Activated CD4-positive, alpha-beta T cell treated with anti-CD3 and anti-CD28 coated beads, Interleukin-2, amount 10 ng/mL, durations not matched to agents 7 days and 5 days (primary cell): ENCODE measurements around the gene PGBD5. TPM values are rescaled to one million over a fixed set of nuclear protein-coding genes. Genes with fewer than 3 reads are reported as not detected.

Experiments
- CTCF ChIA-PET: fragments of 350-600 bp; sonication (Branson Sonifier 250); formaldehyde crosslinking; loops from one replicate; lab custom pipeline; 2021; ENCODE audit warnings: antibody characterized with exemption; lab: Charles Lee
- POLR2A ChIA-PET: fragments of 350-600 bp; sonication (Branson Sonifier 250); formaldehyde crosslinking; loops from one replicate; lab custom pipeline; 2021; ENCODE audit warnings: antibody characterized with exemption; lab: Charles Lee
- DNase-seq: peaks from one replicate; pipeline ENCODE4 v3.0.0-alpha.2; 2020
- H3K27ac Mint-ChIP-seq: one replicate; pipeline ENCODE4 v1.8.0; 2021; ENCODE audit warnings: mild to moderate bottlenecking, moderate library complexity, mixed read lengths
- H3K27me3 Mint-ChIP-seq: one replicate; pipeline ENCODE4 v1.8.0; 2021; ENCODE audit warnings: mixed read lengths
- H3K36me3 Mint-ChIP-seq: one replicate; pipeline ENCODE4 v1.8.0; 2021; ENCODE audit warnings: low read depth, mixed read lengths
- H3K4me1 Mint-ChIP-seq: one replicate; pipeline ENCODE4 v1.8.0; 2021; ENCODE audit warnings: mixed read lengths
- H3K4me3 Mint-ChIP-seq: one replicate; pipeline ENCODE4 v1.8.0; 2021; ENCODE audit warnings: mild to moderate bottlenecking, moderate library complexity, mixed read lengths
- H3K9me3 Mint-ChIP-seq: one replicate; pipeline ENCODE4 v1.8.0; 2021; ENCODE audit warnings: mixed read lengths
- total RNA-seq, 2 experiments: library from RNA; stranded (reverse); gene quantifications; one replicate each; pipeline ENCODE4 v1.2.3, GENCODE V29; 2021

The PGBD5 gene
- total RNA-seq, 2 experiments from 2014 or later = not detected

DNA sequence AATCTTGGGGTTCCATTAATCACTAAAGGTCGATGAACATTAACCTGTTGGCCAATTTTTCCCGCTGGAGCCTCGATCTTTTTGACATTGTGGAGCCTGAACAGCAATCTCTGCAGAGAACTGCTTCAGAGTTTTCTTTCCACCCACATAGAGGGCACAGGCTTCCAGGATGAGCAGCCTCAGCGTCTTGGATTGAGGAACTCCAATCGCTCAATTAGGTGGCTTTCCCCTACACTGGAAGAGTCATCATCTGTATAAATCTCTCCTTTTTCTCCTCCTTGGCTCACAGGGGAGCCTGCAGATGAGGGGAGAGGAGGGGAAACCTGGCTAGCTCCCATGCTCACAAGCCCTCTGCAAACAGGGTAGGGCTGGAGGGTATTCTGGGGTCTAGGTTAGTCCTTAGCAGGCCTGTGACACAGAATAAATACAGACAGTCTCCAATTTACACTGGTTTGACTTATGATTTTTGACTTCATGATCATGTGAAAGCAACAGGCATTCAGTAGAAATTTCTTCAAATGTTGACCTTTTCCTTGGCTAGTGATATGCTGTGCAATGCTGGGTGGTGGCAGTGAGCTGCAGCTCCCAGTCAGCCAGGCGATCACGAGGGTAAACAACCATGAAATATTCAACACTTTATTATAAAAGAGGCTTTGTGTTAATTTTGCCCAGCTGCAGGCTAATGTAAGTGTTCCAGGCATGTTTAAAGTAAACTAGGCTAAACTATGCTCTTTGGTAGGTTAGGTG, 80.8 kb downstream of the PGBD5 start:
- ChIA-PET POLR2A (no interaction called here), CTCF (no interaction called here)
- no peaks in the 10 kb centered on the region for H3K4me1 Mint-ChIP-seq
- no peak overlapping the region for H3K27ac Mint-ChIP-seq
- H3K4me3 Mint-ChIP-seq = no peak overlapping the region
- DNase-seq = no peak
- no peaks in the 10 kb centered on the region for H3K36me3 Mint-ChIP-seq
- H3K27me3 Mint-ChIP-seq = peaks cover 5% of the 10 kb centered on the region
- H3K9me3 Mint-ChIP-seq = no peaks in the 10 kb centered on the region

DNA sequence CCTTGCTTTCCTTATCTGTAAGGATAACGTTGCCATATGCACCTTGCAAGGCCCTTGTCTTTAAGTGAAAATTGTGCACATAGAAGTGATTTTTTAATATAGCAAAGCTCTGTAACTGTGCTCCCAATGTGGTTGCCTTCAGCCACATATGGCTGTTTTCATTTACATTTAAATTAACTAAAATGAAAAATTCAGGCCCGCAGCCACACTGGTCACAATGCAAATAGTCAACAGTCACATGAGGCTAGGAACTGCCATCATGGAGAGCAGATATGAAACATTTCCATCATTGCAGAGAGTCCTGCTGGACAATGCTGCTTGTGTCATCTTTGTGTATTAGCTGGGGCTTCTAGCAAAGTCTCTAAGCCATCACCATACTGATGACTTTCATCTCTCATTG, 83.4 kb downstream of the PGBD5 start:
- POLR2A ChIA-PET = no interaction called here
- H3K9me3 Mint-ChIP-seq = no peaks in the 10 kb centered on the region
- CTCF ChIA-PET = interaction anchor here (1.0 kb wide), 1 partner anchor 11 kb away, joined by 3 read pairs; no protein-coding TSS in a partner anchor
- peaks cover 9% of the 10 kb centered on the region for H3K27me3 Mint-ChIP-seq
- H3K27ac Mint-ChIP-seq = no peak overlapping the region
- H3K4me1 Mint-ChIP-seq = no peaks in the 10 kb centered on the region
- no peak for DNase-seq
- H3K4me3 Mint-ChIP-seq = no peak overlapping the region
- H3K36me3 Mint-ChIP-seq = no peaks in the 10 kb centered on the region

DNA sequence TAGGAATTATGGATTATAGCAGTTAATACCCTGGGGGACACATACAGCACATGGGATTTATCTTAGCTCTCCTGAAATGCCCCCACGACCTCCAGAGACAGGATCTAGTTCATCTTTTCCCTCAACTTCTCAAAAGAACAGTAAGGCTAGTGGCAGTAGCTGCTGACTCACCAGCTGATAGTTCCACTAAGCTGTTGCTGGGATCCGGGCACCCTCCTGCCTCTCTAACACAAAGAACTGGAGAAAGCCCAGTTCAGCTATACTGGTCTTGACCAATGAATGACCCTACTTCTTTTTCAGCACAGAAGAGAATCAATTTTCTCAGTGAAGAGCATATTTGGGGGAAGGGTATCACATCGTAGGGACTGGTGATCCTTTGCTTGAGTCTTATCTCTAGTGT, 84.1 kb downstream of the PGBD5 start:
- H3K36me3 Mint-ChIP-seq = no peaks in the 10 kb centered on the region
- no peak overlapping the region for H3K4me3 Mint-ChIP-seq
- ChIA-PET POLR2A (no interaction called here), CTCF (no interaction called here)
- H3K4me1 Mint-ChIP-seq = no peaks in the 10 kb centered on the region
- no peak overlapping the region for H3K27ac Mint-ChIP-seq
- H3K27me3 Mint-ChIP-seq = peaks cover 9% of the 10 kb centered on the region
- no peak for DNase-seq
- H3K9me3 Mint-ChIP-seq = no peaks in the 10 kb centered on the region

DNA sequence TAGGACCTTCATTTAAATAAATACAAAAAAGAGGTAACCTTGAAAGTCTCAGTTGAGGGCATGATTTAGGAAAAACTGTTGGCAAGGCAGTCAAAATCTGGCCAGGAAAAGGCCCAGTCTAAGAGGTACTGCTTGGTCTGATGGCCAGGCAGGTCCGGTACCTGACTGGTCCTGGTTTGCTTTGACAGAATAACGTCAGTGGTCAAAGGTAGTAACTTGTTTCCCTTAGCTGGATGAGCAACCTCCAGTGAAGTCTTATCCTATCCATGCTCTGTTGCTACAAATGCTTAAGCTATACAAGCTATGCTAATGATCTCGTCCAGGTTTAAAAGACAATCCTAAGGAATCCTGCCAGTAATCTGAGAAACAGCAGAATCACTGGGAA, 85.0 kb downstream of the PGBD5 start:
- ChIA-PET POLR2A (no interaction called here), CTCF (no interaction called here)
- Mint-ChIP-seq H3K27me3 (peaks cover 9% of the 10 kb centered on the region), H3K27ac (no peak overlapping the region), H3K9me3 (no peaks in the 10 kb centered on the region), H3K36me3 (no peaks in the 10 kb centered on the region), H3K4me1 (no peaks in the 10 kb centered on the region), H3K4me3 (no peak overlapping the region)
- DNase-seq = no peak

DNA sequence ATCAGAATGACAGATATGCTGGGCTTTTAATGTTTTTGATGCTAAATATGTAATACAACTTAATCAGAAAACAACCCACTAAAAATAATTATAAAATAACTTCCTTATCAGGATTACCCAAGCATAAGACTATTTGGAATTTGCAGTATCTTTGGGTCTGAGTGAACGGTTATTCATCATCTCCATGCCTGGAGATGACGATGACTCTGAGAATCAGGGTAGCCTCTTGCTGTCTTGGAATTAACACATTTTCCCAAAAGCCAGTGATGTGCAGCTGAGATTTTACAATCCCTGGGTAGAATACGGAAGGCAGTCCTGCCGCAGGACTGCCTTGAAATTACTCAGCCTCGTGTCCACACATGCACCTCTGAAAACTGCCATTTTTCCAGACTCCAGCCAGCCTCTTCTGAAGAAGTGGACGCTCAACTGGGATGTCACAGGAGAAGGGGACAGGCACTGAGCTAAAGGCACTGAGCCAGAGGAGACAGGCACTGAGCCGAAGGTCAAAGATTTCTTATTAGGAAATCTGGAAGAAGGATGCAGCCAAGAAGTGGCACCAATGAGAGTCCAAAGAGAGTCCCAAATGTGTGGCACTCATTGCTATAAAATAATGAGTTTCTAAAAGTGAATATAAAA, 85.5 kb downstream of the PGBD5 start:
- no peak overlapping the region for H3K4me3 Mint-ChIP-seq
- H3K27ac Mint-ChIP-seq = no peak overlapping the region
- H3K9me3 Mint-ChIP-seq = no peaks in the 10 kb centered on the region
- no peaks in the 10 kb centered on the region for H3K4me1 Mint-ChIP-seq
- H3K27me3 Mint-ChIP-seq = peaks cover 10% of the 10 kb centered on the region
- H3K36me3 Mint-ChIP-seq = no peaks in the 10 kb centered on the region
- no peak for DNase-seq
- CTCF ChIA-PET = no interaction called here
- POLR2A ChIA-PET = no interaction called here

DNA sequence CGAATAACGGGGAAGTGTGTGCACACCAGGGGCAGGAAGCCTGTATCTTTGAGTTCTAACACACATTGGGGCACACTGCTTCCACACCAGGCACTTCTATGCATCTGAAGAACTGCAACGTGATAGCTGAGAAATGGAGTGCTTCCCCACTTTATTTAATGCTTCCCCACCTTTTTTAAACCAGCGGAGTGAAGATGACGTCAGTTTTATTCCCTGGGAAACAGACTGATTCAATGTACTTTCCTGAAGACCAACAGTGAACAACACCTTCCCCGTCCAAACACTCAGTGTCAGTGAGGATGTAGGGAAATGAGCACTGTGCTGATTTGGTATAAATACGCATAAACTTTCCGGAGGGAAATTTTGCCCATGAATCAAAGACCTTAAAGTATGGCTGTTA, 87.1 kb downstream of the PGBD5 start:
- DNase-seq = no peak
- POLR2A ChIA-PET = no interaction called here
- Mint-ChIP-seq H3K4me1 (no peaks in the 10 kb centered on the region), H3K9me3 (no peaks in the 10 kb centered on the region), H3K36me3 (no peaks in the 10 kb centered on the region), H3K4me3 (no peak overlapping the region), H3K27me3 (peaks cover 13% of the 10 kb centered on the region), H3K27ac (no peak overlapping the region)
- CTCF ChIA-PET = no interaction called here

DNA sequence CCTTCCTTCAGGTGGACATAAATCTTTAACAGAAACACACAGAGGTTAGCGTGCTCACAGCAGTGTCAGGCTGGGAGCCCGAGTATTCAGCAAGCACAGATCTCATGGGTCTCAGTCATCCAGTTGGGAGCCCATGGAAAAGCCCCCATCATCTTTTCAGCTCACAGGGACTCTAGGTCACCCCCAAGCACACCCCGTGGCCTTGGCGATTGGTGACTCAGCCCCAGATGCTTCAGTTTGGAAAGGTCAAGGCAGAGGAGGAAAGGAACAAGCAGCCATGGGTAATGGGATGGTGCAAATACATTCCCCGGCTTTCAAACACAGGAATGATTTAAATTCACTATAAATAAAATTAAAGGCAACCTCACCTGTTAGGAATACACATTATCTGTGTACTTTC, 88.9 kb downstream of the PGBD5 start:
- H3K27ac Mint-ChIP-seq = no peak overlapping the region
- H3K27me3 Mint-ChIP-seq = peaks cover 11% of the 10 kb centered on the region
- H3K4me3 Mint-ChIP-seq = no peak overlapping the region
- no peaks in the 10 kb centered on the region for H3K4me1 Mint-ChIP-seq
- ChIA-PET CTCF (no interaction called here), POLR2A (no interaction called here)
- no peaks in the 10 kb centered on the region for H3K9me3 Mint-ChIP-seq
- no peak for DNase-seq
- H3K36me3 Mint-ChIP-seq = no peaks in the 10 kb centered on the region

DNA sequence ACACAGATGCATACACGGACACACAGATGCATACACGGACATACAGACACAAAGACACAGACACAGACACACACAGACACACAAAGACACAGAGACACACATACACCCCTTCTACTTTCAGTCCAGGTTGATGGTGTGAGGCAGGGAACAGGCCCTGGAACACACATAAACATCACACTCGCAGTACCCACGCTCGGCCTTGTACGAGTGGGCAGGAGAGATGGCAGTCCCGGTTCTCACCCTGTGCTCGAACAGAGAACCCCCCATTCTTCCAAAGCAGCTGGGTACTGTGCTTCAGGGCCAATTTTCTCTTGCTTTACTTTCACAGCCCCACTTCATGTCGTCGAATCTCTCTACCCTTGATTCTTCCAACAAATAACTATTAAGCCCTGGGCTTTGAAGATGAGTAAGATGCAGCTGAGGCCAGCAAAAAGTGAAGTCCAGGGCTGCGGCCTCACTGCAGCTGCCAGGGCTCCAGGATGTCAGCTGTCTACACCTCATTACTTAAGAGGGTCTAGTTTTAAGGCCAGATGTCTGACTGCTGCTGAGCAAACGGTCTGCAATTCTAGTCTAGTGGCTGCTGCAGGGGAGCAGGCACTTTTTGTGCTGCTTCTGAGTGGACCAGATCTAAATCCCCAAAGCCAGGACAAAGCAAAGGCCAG, 90.1 kb downstream of the PGBD5 start:
- no peak overlapping the region for H3K27ac Mint-ChIP-seq
- ChIA-PET POLR2A (no interaction called here), CTCF (no interaction called here)
- DNase-seq = no peak
- no peaks in the 10 kb centered on the region for H3K9me3 Mint-ChIP-seq
- H3K4me3 Mint-ChIP-seq = no peak overlapping the region
- no peaks in the 10 kb centered on the region for H3K36me3 Mint-ChIP-seq
- H3K27me3 Mint-ChIP-seq = peaks cover 11% of the 10 kb centered on the region
- H3K4me1 Mint-ChIP-seq = no peaks in the 10 kb centered on the region

DNA sequence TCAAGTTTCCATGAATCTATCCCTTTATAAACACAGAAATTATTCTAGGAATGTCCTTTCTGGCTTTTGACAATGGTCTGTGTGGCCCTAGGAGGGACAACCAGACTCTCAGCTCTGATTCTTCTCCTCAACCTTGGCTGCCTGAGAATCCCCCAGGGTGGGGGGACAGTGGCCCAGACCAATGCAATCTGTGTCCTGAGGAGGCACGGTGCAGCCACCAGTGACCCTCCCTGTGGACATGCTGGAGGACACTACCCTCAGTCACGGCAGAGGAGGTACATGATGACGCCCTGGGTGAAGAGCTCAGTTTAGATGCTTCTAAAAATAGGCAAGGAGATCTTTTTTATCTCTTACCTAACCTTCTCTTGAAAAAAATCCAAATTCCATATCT, 91.7 kb downstream of the PGBD5 start:
- DNase-seq = no peak
- H3K36me3 Mint-ChIP-seq = no peaks in the 10 kb centered on the region
- no peak overlapping the region for H3K4me3 Mint-ChIP-seq
- H3K9me3 Mint-ChIP-seq = no peaks in the 10 kb centered on the region
- no peak overlapping the region for H3K27ac Mint-ChIP-seq
- ChIA-PET POLR2A (no interaction called here), CTCF (no interaction called here)
- peaks cover 5% of the 10 kb centered on the region for H3K27me3 Mint-ChIP-seq
- no peaks in the 10 kb centered on the region for H3K4me1 Mint-ChIP-seq

DNA sequence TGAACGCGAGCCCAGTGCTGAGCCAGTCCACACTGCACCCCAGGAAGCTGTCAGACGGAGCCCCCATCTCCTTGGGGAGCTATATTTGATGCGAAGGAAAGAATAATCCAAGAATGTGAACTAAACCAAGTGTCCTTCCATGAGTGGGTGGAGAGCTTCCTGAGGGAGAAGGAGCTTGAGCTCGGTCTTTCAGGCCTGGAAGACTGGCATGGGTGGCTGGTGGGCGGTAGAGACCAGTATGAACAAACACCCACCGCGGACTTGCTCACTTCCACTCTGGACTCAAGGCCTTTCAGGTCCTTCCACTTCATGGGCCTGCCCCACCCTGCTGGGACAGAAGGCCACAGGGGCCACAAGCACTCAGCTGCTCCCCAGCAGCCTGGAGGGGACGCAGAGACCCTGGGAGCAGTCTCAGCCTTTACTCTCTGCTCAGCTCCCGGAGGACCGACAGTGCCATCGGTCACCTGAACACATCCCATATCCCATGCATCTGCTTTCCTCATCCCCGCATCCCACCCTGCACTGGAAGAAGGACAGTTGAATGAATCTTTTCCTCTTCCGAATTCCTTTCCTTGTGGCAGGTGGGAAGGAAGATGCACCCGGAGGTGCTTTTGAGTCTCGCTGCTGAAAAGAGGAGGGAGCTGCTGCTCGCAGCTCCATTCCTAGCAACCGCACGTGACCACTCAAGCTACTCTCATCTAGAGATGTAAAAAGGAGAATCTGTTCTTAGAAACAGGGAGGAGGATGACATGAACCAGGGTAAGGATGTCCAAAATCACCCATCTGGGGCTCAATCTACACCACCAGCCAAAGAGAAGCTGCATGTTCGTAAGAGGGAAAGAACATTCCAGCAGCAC, 92.3 kb downstream of the PGBD5 start:
- Mint-ChIP-seq H3K4me1 (no peaks in the 10 kb centered on the region), H3K27ac (no peak overlapping the region), H3K9me3 (no peaks in the 10 kb centered on the region), H3K27me3 (peaks cover 4% of the 10 kb centered on the region), H3K4me3 (no peak overlapping the region), H3K36me3 (no peaks in the 10 kb centered on the region)
- ChIA-PET CTCF (no interaction called here), POLR2A (no interaction called here)
- DNase-seq = no peak

DNA sequence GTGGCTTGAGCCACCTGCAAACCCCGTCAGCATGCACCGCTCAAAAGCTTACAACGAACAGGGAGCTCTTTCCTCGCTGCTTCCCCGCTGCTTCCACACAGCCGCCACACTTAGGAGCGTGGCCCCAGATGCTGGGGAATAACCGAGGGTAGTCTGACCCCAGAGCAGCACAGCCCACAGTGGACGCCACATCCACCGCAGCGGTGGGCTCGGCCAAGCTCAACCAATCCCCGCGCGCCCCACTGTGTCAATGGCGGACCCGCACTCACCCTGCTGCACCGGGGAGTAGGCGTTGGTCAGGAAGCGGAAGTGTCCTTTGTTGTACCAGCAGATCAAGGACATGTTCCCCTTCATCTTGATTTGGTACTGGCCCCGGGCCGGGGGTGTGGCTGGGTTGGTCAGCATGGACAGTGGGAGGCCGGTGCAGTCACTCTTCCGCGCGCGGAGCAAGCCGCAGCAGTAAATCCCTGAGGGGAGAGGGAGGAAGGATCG, 93.5 kb downstream of the PGBD5 start:
- POLR2A ChIA-PET = no interaction called here
- DNase-seq = no peak
- CTCF ChIA-PET = no interaction called here
- Mint-ChIP-seq H3K9me3 (no peaks in the 10 kb centered on the region), H3K27ac (no peak overlapping the region), H3K4me1 (peaks cover 2% of the 10 kb centered on the region), H3K27me3 (peaks cover 4% of the 10 kb centered on the region), H3K4me3 (no peak overlapping the region), H3K36me3 (no peaks in the 10 kb centered on the region)

DNA sequence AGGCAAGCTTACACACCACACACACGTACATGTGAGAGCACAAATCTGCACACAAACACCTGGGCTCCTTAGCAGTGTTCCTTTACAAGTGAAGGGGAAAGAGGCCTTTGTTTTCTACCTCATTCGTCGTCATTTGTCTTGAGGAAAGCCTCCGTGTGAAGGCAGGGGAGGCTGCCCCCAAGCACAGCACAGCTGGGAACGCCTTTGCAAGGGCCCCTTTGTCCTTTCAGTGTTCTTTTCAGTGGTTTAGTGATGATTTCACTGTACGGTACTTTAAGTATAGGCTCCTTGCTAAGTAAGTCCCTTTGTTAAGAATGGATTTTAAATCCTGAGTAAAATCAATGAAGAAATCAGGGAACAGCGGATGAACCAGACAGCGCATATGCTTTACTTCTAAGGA, 94.1 kb downstream of the PGBD5 start:
- CTCF ChIA-PET = no interaction called here
- no peak for DNase-seq
- peaks cover 2% of the 10 kb centered on the region for H3K4me1 Mint-ChIP-seq
- H3K27me3 Mint-ChIP-seq = peaks cover 4% of the 10 kb centered on the region
- POLR2A ChIA-PET = no interaction called here
- H3K4me3 Mint-ChIP-seq = no peak overlapping the region
- no peak overlapping the region for H3K27ac Mint-ChIP-seq
- H3K36me3 Mint-ChIP-seq = no peaks in the 10 kb centered on the region
- H3K9me3 Mint-ChIP-seq = no peaks in the 10 kb centered on the region

DNA sequence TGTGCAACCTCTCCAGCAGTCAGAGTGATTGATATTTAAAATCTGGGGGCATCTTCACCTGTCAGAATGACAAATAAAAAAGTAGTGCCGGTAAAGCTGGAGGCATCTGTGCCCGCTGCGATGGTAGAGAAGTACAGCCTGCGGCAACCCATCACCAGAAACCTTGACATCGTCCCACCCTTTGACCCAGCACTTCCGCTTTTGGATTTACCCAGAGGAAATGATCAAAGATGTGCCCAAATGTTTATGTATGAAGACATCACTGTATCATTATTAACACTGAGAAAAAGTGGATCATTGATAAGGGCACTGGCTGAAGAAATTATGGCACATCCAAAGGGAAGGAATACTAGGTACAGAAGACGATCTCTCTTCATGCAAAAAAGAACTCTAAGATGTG, 96.0 kb downstream of the PGBD5 start:
- CTCF ChIA-PET = no interaction called here
- Mint-ChIP-seq H3K27me3 (no peaks in the 10 kb centered on the region), H3K4me3 (no peak overlapping the region), H3K36me3 (no peaks in the 10 kb centered on the region), H3K9me3 (no peaks in the 10 kb centered on the region), H3K4me1 (peaks cover 2% of the 10 kb centered on the region), H3K27ac (no peak overlapping the region)
- DNase-seq = no peak
- POLR2A ChIA-PET = no interaction called here
